Stimulated activated CD4-positive, alpha-beta T cell treated with anti-CD3 and anti-CD28 coated beads, Interleukin-15, amount 100 ng/mL, for 48 hours (primary cell): ENCODE measurements around the gene LHFPL6.

Experiments used
- DNase-seq, 2 donors: peaks; one replicate each; pipeline ENCODE4 v3.0.0-alpha.2; 2020; ENCODE audit warnings: low read depth in 2 of 2

Gene LHFPL6

GRCh38 chr13:39515224-39515714 lies 87.7 kb downstream of the LHFPL6 start:
- no peak for DNase-seq

- DNase-seq: no peak
Measured at GRCh38 chr13:39512687-39513086, 90.3 kb downstream of the LHFPL6 start.

- no peak for DNase-seq
Measured at GRCh38 chr13:39510316-39510695, 92.7 kb downstream of the LHFPL6 start.

GRCh38 chr13:39509616-39510315 lies 93.2 kb downstream of the LHFPL6 start:
- DNase-seq: no peak

- DNase-seq: no peak
Measured at GRCh38 chr13:39506559-39507390, 96.2 kb downstream of the LHFPL6 start.

- no peak for DNase-seq
Measured at GRCh38 chr13:39505151-39505550, 97.8 kb downstream of the LHFPL6 start.

GRCh38 chr13:39503048-39503447 lies 99.9 kb downstream of the LHFPL6 start:
- DNase-seq: no peak

- no peak for DNase-seq
Measured at GRCh38 chr13:39501702-39502324, 101.2 kb downstream of the LHFPL6 start.

GRCh38 chr13:39499604-39500003 lies 103.4 kb downstream of the LHFPL6 start:
- DNase-seq: no peak

GRCh38 chr13:39498471-39499114 lies 104.4 kb downstream of the LHFPL6 start:
- DNase-seq: no peak

- DNase-seq: no peak
Measured at GRCh38 chr13:39496506-39496905, 106.5 kb downstream of the LHFPL6 start.

GRCh38 chr13:39494633-39495032 lies 108.4 kb downstream of the LHFPL6 start:
- DNase-seq: no peak

- no peak for DNase-seq
Measured at GRCh38 chr13:39494006-39494405, 109.0 kb downstream of the LHFPL6 start.

GRCh38 chr13:39490136-39490535 lies 112.9 kb downstream of the LHFPL6 start:
- DNase-seq: no peak

- no peak for DNase-seq
Measured at GRCh38 chr13:39486758-39487157, 116.2 kb downstream of the LHFPL6 start.

GRCh38 chr13:39485314-39485700 lies 117.7 kb downstream of the LHFPL6 start:
- no peak for DNase-seq

GRCh38 chr13:39484506-39485313 lies 118.3 kb downstream of the LHFPL6 start:
- DNase-seq: no peak

- no peak for DNase-seq
Measured at GRCh38 chr13:39483326-39483725, 119.7 kb downstream of the LHFPL6 start.

- no peak for DNase-seq
Measured at GRCh38 chr13:39481491-39481890, 121.5 kb downstream of the LHFPL6 start.

GRCh38 chr13:39474600-39474999 lies 128.4 kb downstream of the LHFPL6 start:
- no peak for DNase-seq

- no peak for DNase-seq
Measured at GRCh38 chr13:39469676-39470075, 133.3 kb downstream of the LHFPL6 start.
